Neural cell (in vitro differentiated cells): Measurements from ENCODE around the gene FBXL17. TPM values are rescaled to one million over a fixed set of nuclear protein-coding genes. Genes with fewer than 3 reads are reported as not detected.

Source experiments
- H2AFZ ChIP-seq: fragments of 200-600, 300-800 bp; sonication (generic), shearing (Covaris generic); 2 replicates; pipeline ENCODE4 v1.6.0; 2014; ENCODE audit warnings: low read depth, mild to moderate bottlenecking, antibody characterized with exemption, low read length, moderate library complexity
- H3F3A ChIP-seq: fragments of 200-600 bp; shearing (Covaris generic); 2 replicates; pipeline ENCODE4 v1.6.1; 2016; ENCODE audit warnings: mild to moderate bottlenecking, moderate library complexity, mixed read lengths, antibody characterized with exemption, low read length; ENCODE audit not compliant: insufficient read depth, poor library complexity, severe bottlenecking
- H3K27ac ChIP-seq: fragments of 200-600, 300-800 bp; sonication (generic), shearing (Covaris generic); 2 replicates; pipeline ENCODE4 v1.5.1; 2014; ENCODE audit warnings: mild to moderate bottlenecking, low read length, moderate library complexity
- H3K27me3 ChIP-seq: fragments of 300-800, 200-600 bp; sonication (generic), shearing (Covaris generic); 2 replicates; pipeline ENCODE4 v1.6.0; 2014; ENCODE audit warnings: mild to moderate bottlenecking, low read depth, low read length, moderate library complexity; ENCODE audit not compliant: insufficient read depth
- H3K36me3 ChIP-seq: fragments of 300-800, 200-600 bp; sonication (generic), shearing (Covaris generic); 2 replicates; pipeline ENCODE4 v1.5.1; 2014; ENCODE audit warnings: mild to moderate bottlenecking, antibody characterized with exemption, low read length, moderate library complexity; ENCODE audit not compliant: insufficient read depth
- H3K4me2 ChIP-seq: fragments of 300-800, 200-600 bp; sonication (generic), shearing (Covaris generic); 2 replicates; pipeline ENCODE4 v1.6.0; 2014; ENCODE audit warnings: mild to moderate bottlenecking, low read length
- H3K4me3 ChIP-seq: fragments of 300-800, 200-600 bp; sonication (generic), shearing (Covaris generic); 2 replicates; pipeline ENCODE4 v1.5.1; 2014; ENCODE audit warnings: mild to moderate bottlenecking, low read length, moderate library complexity
- H3K79me2 ChIP-seq: fragments of 200-600 bp; shearing (Covaris generic); replicated peaks from 2 replicates; pipeline ENCODE4 v1.6.0; 2014; ENCODE audit warnings: mild to moderate bottlenecking, low read length, moderate library complexity; ENCODE audit not compliant: insufficient read depth
- H3K9ac ChIP-seq: fragments of 300-800, 200-600 bp; sonication (generic), shearing (Covaris generic); 2 replicates; pipeline ENCODE4 v1.6.1; 2016; ENCODE audit warnings: mild to moderate bottlenecking, low read length, mixed read lengths
- H3K9me2 ChIP-seq: fragments of 200-600 bp; shearing (Covaris generic); 2 replicates; pipeline ENCODE4 v1.6.1; 2016; ENCODE audit warnings: mild to moderate bottlenecking, low read length, mixed read lengths; ENCODE audit not compliant: insufficient read depth
- H3K9me3 ChIP-seq: fragments of 200-600, 300-800 bp; sonication (generic), shearing (Covaris generic); 2 replicates; pipeline ENCODE4 v1.6.1; 2016; ENCODE audit warnings: mild to moderate bottlenecking, mixed run types, low read length, moderate library complexity, mixed read lengths
- H4K20me1 ChIP-seq: fragments of 200-600 bp; shearing (Covaris generic); 2 replicates; pipeline ENCODE4 v1.6.1; 2016; ENCODE audit warnings: mild to moderate bottlenecking, mixed run types; ENCODE audit not compliant: insufficient read depth
- CTCF ChIP-seq: fragments of 450-650 bp; IDR thresholded peaks from 2 replicates; pipeline ENCODE4 v1.5.1; 2014; ENCODE audit warnings: antibody characterized with exemption, mild to moderate bottlenecking, moderate library complexity; ENCODE audit not compliant: poor library complexity, severe bottlenecking
- EP300 ChIP-seq: fragments of 450-650 bp; conservative IDR thresholded peaks from 2 replicates; pipeline ENCODE4 v1.6.1; 2014; ENCODE audit warnings: antibody characterized with exemption, mild to moderate bottlenecking, moderate library complexity; ENCODE audit not compliant: poor library complexity, severe bottlenecking
- EZH2 ChIP-seq: fragments of 200-600, 300-800 bp; shearing (Covaris generic), sonication (generic); IDR thresholded peaks from 2 replicates; pipeline ENCODE4 v1.6.1; 2014; ENCODE audit warnings: antibody characterized with exemption, low read length, borderline replicate concordance, mild to moderate bottlenecking; ENCODE audit not compliant: insufficient read depth, poor library complexity, severe bottlenecking
- MXI1 ChIP-seq: fragments of 450-650 bp; conservative IDR thresholded peaks from 2 replicates; pipeline ENCODE4 v1.6.1; 2014; ENCODE audit warnings: antibody characterized with exemption, mild to moderate bottlenecking; ENCODE audit not compliant: poor library complexity, severe bottlenecking
- POLR2AphosphoS5 ChIP-seq: IDR thresholded peaks from 2 replicates; pipeline ENCODE4 v1.6.1; 2012
- RAD21 ChIP-seq: fragments of 450-650 bp; conservative IDR thresholded peaks from 2 replicates; pipeline ENCODE4 v1.6.1; 2014; ENCODE audit warnings: antibody characterized with exemption, mild to moderate bottlenecking, moderate library complexity
- REST ChIP-seq: IDR thresholded peaks from 2 replicates; pipeline ENCODE4 v1.6.1; 2012; ENCODE audit warnings: borderline replicate concordance
- SMC3 ChIP-seq: fragments of 450-650 bp; conservative IDR thresholded peaks from 2 replicates; pipeline ENCODE4 v1.6.1; 2014; ENCODE audit warnings: antibody characterized with exemption, mild to moderate bottlenecking, moderate library complexity; ENCODE audit not compliant: poor library complexity
- TAF1 ChIP-seq: IDR thresholded peaks from 2 replicates; pipeline ENCODE4 v1.6.1; 2012; ENCODE audit warnings: low read depth
- polyA plus RNA-seq: library from polyadenylated mRNA; depleted of rRNA; stranded (reverse); fragments of >200 nt; gene quantifications from 2 replicates; pipeline ENCODE4 v1.2.3, GENCODE V29; 2014

FBXL17 gene
- polyA plus RNA-seq, 1 donor from 2014 or later: 19.6 TPM

- no peak overlapping the region for H3K9ac ChIP-seq
- no peak overlapping the region for H3K27ac ChIP-seq
- H3K36me3 ChIP-seq: no peaks in the 10 kb centered on the region
- H3K79me2 ChIP-seq: no peaks in the 10 kb centered on the region
- no peak overlapping the region for H3K4me2 ChIP-seq
- H3K4me3 ChIP-seq: no peak overlapping the region
- H4K20me1 ChIP-seq: no peaks in the 10 kb centered on the region
- no peaks in the 10 kb centered on the region for H3K9me3 ChIP-seq
- H3K27me3 ChIP-seq: no peaks in the 10 kb centered on the region
- no peaks in the 10 kb centered on the region for H3F3A ChIP-seq
- TF ChIP-seq POLR2AphosphoS5 (no peak), MXI1 (no peak), EZH2 (no peak), EP300 (no peak), SMC3 (no peak), CTCF (no peak)
- no peak overlapping the region for H2AFZ ChIP-seq
- H3K9me2 ChIP-seq: no peaks in the 10 kb centered on the region
Observed at GRCh38 chr5:108174286-108174685, 207.6 kb downstream of the FBXL17 start.

GRCh38 chr5:108171759-108172158, 210.1 kb downstream of the FBXL17 start:
- Histone ChIP-seq H2AFZ (no peak overlapping the region), H3K36me3 (no peaks in the 10 kb centered on the region), H4K20me1 (no peaks in the 10 kb centered on the region), H3K4me3 (no peak overlapping the region), H3F3A (no peaks in the 10 kb centered on the region), H3K9me2 (no peaks in the 10 kb centered on the region), H3K79me2 (no peaks in the 10 kb centered on the region), H3K27me3 (no peaks in the 10 kb centered on the region), H3K9me3 (no peaks in the 10 kb centered on the region), H3K27ac (no peak overlapping the region), H3K9ac (no peak overlapping the region), H3K4me2 (no peak overlapping the region)
- TF ChIP-seq SMC3 (no peak), EZH2 (no peak), RAD21 (no peak), EP300 (no peak), REST (no peak), TAF1 (no peak), CTCF (no peak), MXI1 (no peak), POLR2AphosphoS5 (no peak)
